ENCODE data around the gene DENND1A. TPM values are rescaled to one million over a fixed set of nuclear protein-coding genes. Genes with fewer than 3 reads are reported as not detected.

DENND1A gene
- total RNA-seq, 2 experiments from 2014 or later = 18.5 to 20.1 TPM

DNA sequence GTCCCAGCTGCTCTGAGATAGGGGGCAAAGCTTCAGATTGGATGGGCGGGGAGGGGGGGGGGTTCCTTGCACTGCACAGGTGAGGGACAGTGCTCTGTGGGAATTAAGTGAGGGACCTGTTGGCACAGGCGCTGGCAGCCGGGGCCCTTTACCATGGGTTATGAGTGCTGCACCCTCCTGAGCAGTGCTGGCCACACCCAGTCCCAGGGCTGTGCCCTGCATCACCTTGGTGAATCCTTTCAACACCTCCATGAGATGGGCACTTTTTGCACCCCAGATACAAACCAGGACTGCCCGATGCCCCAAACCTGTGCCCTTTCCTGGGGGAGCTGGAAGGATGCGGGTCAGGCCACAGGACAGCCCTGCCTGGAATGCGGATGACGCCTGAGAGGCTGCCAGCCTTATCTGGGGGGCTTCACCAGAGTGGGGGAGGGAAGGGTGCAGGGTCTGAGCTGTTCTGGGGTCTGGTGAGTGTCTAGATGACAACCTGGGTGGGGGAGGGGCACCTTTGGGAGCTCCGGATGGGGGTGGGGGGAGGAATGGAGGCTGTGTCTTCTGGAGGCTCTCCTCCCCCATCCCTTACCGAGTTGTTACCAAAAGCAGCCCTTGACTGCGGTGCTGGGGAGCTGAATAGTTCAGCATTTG is 568.7 kb downstream of the DENND1A start:
- CTCF ChIA-PET = interaction anchor here (0.6 to 1.6 kb wide), 5 partner anchors 15 to 366 kb away, joined by 3 to 4 read pairs (median 3); no protein-coding TSS in a partner anchor
- POLR2A ChIA-PET = no interaction called here

DNA sequence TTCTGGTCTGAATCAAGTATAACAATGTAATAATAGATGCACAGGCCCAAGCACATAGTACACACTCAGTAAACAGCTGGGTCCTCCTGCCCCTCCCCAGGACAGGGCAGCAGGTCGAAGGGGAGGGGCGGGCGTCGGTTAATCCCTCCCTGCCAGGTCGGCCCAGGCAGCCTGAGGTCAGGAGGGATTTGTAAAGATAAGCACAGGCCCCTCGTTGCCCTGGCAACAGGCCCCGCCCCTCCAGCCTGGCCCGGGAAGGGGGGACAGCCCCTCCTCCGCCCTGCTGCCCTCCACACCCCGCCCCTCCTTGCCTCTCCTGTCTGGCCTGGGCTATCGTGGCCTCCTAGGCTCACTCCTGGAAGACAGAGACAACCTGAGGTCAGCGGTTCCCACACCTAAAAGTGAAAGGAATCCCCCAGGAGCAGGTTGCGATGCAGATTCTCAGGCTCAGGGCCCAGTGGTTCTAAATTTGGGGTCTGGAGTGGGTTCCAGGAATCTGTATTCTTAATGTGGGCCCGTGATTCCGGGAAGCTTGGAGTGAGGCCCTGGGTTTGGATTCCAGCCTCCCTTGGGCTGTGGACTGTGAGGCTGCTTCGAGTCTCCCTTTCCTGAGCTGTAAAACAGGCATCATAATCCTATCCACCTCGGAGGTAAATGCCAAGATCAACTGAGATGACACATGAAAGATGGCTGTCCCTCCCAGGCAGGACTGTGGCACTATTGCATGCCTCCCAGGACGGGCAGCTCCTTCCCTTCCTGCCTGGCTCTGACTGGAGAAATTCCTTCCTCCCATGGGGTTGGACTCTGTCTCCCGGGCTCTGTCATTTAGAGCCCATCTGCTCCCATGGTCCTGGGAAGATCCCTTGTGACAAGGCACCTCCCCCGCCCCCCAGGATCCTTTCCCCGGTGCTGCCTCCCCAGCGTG is 569.5 kb downstream of the DENND1A start:
- POLR2A ChIA-PET = no interaction called here
- CTCF ChIA-PET = interaction anchor here (0.6 to 1.6 kb wide), 5 partner anchors 11 to 365 kb away, joined by 3 to 4 read pairs (median 3); no protein-coding TSS in a partner anchor

DNA sequence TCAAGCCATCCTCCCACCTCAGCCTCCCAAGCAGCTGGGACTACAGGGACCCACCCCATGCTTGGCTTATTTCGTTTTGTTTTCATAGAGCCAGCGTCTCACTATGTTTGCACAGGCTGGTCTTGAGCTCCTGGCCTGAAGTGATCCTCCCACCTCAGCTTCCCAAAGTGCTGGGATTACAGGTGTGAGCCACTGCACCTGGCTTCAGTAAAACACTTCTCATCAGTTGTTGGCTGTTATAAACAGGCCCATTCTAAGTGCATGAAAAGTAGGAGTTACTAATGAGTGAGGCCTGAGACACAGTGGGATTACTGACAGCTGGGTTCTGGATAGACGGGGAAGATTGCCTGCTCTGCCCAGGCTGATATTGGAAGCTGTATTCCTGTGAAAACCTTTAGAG is 570.4 kb downstream of the DENND1A start:
- POLR2A ChIA-PET = no interaction called here
- CTCF ChIA-PET = interaction anchor here (1.1 kb wide), 1 partner anchor 10 kb away, joined by 3 read pairs; no protein-coding TSS in a partner anchor

DNA sequence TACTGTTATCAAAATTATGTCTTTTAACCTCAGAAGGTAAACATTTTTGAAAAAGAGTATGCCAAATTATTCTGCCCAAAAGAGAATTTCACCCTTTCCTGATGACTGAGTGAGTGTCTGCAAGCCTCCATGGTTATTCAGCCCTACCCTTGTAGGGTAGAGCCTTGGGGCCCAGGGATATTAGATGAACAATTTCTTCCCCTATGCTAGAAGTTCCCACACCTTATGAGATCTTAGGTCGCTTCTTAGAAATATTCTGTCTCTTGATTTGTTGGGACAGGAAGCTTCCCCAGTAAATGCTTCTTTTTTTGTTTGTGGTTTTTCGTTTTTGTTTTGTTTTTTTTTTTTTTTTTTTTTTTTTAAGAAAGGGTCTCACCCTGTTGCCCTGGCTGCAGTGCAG is 570.8 kb downstream of the DENND1A start:
- CTCF ChIA-PET = no interaction called here
- POLR2A ChIA-PET = no interaction called here

DNA sequence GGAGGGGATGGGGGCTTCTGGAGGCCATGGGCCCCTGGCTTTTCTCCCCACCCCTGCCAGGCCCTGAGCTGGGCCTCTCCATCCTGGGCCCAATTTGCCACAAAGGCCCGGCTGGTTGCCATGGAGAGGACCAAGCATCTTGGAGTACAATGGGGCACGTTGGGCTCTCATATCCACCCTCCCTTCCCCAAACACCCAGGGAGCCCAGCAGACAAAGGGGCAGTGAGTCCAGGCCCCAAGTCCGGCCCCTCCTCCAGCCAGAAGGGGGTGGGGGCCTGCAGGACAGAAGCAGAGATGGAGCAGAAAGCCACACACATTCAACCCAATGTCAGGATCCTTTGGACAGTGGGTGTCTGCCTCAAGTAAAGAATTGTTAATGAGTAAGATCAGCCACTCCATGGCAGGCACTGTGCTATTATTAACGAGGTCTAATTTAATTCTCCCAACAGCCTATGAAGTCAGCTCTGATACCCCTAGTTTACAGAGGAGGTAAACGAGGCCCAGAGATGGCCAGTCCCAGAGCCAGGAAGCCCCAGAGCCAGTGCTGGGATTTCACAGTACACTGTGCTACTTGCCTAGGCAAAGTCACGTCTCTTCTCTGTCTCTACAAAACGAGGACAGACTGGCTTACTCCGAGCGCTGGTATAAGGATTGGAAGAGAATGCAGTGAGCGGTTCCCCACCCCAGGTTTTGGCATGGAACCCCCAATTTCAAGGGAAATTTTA is 571.6 kb downstream of the DENND1A start:
- ChIA-PET POLR2A (no interaction called here), CTCF (no interaction called here)

DNA sequence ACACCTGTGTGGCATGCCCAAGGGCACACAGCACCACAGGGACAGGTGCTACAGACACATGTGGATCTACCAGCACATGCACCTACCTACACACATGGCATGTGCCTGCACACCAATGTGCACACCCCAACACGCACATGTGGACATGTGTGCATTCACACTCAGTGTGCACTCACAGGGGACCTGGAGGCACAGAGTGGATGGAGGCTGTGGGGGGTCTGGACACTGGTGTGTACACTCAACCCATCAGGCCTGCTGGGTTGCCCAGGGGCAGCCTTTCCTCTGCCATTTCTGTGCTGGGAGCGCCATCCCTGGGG is 572.2 kb downstream of the DENND1A start:
- CTCF ChIA-PET = no interaction called here
- POLR2A ChIA-PET = no interaction called here

DNA sequence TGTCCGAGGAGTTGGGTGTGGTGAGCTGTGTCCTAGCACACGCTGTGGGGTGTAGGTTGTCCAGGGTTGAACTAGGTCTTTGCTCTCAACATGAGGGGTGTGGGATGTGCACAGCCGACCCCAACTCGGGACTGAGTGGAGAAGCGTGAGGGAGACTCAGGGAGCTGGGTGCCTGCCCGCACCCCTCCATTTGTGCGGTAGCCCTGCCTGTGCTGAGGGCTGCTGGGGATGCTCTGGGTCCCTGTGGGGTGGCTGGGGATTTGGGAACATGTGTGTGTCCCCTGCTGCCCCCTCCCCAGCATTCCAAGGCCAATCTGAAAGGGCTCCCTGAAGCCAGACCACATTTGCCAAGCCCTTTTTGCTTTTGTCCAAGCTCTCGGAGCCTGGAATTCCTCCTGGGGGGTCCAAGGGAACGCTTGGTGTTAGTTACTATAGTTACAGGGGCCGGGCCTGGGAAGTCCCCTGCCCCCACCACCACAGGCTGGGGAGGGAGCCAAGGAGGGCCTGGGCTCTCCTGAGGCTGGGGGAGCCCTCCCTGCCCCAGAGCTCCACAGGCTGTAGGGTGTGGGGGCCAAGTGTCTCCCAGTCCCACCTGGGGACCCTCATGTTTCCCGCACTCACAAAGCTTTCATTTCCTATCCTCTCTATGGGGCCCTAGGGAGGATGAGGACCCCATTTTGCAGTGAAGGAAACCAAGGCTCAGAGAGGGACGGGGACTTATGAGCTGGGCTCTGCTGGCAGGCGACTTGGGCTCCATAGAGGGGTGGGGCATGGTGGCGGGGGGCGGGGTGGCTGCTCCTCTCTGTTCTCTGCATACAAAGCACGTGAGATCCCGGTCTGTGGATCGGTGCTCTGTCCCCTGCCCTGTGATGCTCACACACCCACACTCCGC is 572.8 kb downstream of the DENND1A start:
- CTCF ChIA-PET = no interaction called here
- POLR2A ChIA-PET = no interaction called here

DNA sequence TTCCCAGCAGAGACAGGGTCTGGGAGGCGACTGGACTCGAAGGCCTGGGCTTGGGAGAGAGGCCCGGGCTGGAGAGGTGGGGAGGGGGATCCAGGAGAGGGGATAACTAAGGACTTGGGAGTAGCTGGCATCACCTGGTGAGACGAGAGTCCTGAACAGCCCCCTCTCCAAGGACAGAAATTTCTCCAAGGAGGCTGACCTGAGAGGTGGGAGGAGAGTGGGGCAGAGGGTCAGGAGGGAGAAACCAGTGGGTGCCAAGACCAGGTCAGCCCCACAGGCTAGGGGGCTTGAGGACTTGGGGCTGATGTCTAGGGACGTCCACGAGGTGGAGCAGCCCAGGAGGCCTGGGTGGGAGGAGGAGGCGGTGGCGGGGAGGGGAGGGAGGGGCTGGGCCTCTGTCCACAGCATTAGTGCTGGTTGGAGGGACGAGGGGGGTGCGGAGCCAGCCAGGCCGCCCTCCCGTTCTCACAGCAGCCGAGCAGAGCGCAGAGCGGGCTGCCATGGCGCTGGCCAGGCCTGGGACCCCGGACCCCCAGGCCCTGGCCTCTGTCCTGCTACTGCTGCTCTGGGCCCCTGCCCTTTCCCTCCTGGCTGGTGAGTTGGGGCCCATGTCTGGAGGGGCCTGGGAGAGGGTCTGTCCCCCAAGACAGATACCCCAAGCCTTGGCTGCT is 574.0 kb downstream of the DENND1A start, which contains the start of gene CRB2:
Gene CRB2 (plus strand): TSS at position 437 of the 671 bp plus-strand sequence. CDS start 64 bp downstream, at position 501.
- POLR2A ChIA-PET = no interaction called here
- CTCF ChIA-PET = interaction anchor here (1.1 kb wide), 1 partner anchor 131 kb away, joined by 3 read pairs; no protein-coding TSS in a partner anchor

DNA sequence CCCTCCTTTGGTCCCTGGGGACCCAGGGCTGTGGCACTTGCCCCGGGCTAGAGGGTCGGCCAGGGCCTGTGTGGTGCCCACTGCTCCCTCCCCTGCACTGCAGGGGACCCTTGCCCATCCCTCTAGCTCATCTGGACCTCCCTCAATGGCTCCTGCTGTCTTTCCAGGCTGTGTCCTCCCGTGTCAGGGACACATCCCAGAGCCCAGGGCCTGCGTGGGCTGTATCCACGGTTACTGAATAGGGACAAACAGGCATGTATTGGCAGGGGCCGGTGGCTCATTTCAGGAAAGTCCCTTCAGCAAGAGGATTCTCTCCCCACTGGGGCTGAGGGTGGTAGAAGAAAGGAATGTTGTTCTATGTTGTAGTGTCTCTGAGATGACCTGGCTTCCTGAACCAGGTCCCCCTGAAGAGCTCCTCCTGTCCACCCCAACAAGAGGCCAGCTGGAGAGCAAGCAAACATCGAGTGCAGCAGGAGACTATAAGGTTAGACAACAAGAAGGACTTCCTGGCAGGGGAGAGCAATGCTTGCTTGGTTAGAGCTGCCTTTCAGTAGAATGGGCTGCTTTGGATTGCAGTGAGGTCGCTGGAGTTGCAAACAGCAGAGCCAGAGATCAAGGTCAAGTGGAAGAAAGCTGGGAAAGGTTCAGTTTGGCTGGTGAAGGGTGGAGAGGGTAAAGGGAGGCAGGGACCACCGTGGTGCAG is 575.0 kb downstream of the DENND1A start:
- ChIA-PET CTCF (interaction anchor here (0.6 to 2.2 kb wide), 8 partner anchors 19 to 130 kb away, joined by 3 to 15 read pairs (median 3); no protein-coding TSS in a partner anchor), POLR2A (no interaction called here)

DNA sequence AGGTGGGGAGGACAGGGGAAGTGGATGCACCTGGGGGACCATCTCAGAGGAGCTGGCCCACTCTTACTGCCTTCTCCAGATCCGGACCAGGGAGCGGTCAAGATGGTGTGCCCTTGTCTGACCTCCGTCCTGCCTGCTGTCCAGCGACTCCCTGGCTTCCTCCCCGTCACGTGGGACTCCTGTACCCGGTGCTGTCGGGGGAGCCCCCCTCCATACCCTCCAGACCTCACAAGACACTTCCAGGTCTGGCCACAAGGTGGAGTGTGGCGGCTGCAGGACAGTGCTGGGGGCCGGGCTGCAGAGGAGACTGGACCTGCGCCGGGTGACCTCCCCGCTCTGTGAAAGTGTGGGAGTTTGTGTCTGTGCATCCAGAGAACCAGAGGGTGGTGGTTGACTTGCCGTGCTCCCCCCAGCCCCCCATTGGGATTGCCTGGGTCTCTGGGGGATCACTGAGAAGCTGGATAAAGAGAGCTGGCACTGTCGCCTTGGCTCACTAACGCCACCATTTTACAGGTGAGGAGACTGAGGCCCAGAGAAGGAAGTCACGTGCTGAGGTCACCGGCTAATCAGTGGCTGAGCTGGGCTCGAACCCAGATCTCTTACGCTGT is 575.8 kb downstream of the DENND1A start:
- ChIA-PET CTCF (interaction anchor here (0.6 to 2.2 kb wide), 7 partner anchors 18 to 125 kb away, joined by 3 to 15 read pairs (median 3); no protein-coding TSS in a partner anchor), POLR2A (no interaction called here)

DNA sequence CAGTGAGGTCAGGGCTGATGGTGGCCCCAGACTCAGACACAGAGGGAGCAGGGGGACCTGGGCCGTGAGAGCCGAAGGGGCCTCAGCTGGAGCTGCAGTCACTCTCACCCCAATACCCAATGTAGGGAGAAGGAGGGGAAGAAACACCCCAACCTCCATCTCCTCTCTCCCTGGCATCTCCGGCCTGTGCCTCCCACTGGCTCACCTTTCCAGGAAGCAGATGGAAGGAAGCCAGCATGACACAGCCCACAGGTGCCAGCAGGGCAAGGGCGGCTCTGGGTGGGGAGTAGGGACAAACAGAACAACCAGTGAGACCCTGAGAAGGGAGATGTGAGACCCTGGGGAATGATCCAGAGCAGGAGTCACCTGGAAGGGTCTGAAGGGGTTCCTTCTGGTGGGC is 576.9 kb downstream of the DENND1A start:
- CTCF ChIA-PET = interaction anchor here (1.2 to 2.2 kb wide), 2 partner anchors 32 to 271 kb away, joined by 4 to 15 read pairs; no protein-coding TSS in a partner anchor

DNA sequence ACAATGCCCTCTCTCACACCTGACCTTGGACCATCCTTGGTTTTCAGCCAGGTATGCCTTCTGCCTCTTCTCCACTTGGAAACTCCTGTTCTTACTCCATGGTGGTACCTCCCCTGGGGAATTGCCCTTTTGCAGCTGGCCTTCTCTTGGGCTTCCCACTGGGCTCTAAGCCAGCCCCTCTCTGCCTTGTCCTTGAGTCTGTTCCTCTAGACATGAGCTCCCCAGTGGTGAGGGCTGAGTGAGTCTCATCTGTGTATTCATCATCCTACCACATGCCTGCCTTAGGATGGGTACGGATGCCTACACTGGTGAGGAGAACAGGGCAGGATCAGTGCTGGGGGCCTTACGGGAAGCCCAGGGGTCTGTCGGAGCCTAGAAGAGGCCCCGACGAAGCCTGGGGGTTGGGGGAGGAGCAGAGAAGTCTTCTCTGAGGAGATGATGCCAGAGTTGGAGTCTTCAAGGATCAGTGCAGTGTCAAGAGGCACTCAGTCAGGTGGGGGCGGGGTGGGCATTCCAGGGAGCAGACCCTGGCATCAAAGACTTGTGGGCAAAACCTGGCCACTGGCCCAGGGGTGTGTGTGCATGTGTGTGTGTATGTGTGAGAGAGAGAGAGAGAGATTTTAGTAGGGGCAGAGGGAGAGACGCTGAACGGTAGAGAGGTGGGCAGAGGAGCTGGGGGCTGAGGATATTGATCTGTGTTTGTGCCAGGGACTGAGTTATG is 579.2 kb downstream of the DENND1A start:
- POLR2A ChIA-PET = no interaction called here

More for the DNA sequence above, 576.9 kb downstream of the DENND1A start:
- POLR2A ChIA-PET = interaction anchor here (0.8 kb wide), 1 partner anchor 315 kb away, joined by 7 read pairs; no protein-coding TSS in a partner anchor

DNA sequence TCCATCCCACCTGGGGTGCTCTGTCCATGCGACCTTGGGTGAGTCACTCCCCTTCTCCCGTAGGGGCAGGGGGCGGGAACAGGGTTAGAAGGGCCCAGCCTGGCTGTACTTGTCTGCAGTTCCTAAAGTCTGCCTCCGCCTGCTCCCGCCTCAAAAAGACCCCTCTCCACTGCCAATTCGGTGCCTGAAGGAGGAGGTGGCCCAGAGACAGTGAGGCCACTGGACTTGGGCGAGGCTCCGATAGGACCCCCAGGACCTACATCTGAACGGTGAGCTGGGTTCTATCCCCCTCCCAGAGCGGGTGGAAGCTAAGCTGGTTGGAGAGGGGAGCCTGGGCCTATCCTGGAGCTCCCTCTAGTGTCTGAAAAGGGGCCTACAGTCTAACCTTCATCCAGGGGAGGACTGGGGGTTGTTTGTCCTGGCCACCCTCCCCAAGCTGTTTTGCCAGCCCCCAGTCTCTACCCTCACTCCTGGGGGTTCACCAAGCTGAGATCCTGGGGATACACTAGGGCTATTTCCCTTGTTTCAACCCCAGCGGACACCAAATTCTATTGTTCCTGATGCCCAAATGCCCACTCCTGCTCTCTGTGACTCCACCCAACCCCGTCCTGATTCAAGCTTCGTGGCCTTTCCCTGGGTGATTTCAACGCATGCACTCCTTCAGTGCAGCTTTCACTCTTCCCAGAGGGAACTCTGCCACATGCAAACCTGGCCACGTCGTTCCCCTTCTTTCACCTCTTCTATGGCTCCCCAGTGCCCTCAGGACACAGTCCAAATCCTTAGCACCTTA is 580.0 kb downstream of the DENND1A start:
- ChIA-PET POLR2A (no interaction called here), CTCF (interaction anchor here (0.7 to 3.5 kb wide), 20 partner anchors 10 to 1154 kb away, joined by 3 to 25 read pairs (median 4); no protein-coding TSS in a partner anchor)

More for the DNA sequence above, 579.2 kb downstream of the DENND1A start:
- CTCF ChIA-PET = interaction anchor here (1.1 to 3.5 kb wide), 11 partner anchors 11 to 278 kb away, joined by 3 to 25 read pairs (median 5); no protein-coding TSS in a partner anchor

DNA sequence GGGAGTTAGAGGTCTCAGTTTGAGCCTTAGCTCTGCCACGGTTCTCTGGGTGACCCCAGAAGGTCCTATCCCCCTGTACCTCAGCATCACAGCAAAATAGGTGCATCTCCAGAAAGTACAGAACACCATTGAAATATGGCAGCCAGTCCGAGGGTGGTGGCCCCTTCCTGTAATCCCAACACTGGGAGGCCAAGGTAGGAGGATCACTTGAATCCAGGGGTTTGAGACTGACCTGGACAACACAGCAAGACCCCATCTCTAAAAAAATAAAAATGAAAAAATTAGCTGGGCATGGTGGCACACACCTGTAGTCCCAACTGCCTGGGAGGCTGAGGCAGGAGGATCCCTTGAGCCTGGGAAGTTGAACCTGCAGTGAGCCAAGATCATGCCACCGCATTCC is 580.9 kb downstream of the DENND1A start:
- ChIA-PET POLR2A (interaction anchor here (1.4 kb wide), 1 partner anchor 10 kb away, joined by 6 read pairs; no protein-coding TSS in a partner anchor), CTCF (interaction anchor here (1.1 to 3.5 kb wide), 12 partner anchors 9 to 355 kb away, joined by 3 to 25 read pairs (median 4); no protein-coding TSS in a partner anchor)

DNA sequence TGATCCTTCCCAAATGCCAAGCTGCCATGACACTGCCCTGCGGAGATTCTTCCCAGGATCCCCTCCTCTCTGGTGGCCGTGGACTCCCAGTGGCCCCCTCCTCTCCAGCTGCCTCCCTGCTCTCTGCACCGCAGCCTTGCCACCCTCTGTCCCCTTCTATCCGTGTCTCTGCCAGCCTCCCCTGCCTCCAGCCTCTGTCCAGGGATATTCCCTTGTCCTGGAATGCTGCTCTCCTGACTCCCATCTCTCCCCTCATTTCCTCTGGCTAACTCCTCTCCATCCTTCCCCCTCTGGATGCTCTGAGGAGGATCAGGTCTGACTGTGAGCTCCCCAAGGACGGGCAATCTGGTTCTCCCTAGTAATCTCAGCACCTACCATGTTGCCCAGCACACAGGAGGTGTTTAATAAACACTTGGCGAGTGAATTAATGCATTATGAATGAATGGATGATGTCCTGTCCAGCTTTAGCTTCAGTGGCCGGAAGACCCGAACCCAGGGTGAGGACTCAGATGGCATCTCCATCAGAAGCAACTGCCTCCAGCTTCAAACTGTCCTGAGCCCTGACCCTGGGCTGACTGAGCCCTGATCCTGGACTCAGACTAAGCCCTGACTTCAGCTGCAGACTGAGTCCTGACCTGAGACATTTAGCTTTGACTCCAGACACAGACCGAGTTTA is 581.5 kb downstream of the DENND1A start:
- ChIA-PET CTCF (interaction anchor here (0.7 to 3.5 kb wide), 9 partner anchors 9 to 340 kb away, joined by 3 to 25 read pairs (median 3); no protein-coding TSS in a partner anchor), POLR2A (interaction anchor here (1.4 kb wide), 1 partner anchor 9 kb away, joined by 6 read pairs; no protein-coding TSS in a partner anchor)
